Keratinocyte (primary cell): ENCODE measurements around the gene POLDIP2.

Experiments used
- EZH2 ChIP-seq: IDR thresholded peaks from one replicate; pipeline ENCODE4 v1.6.1; 2012; ENCODE audit warnings: inconsistent platforms, mild to moderate bottlenecking, low read length, moderate library complexity
- TF ChIP-seq, protein P1 (sequence below), 3 experiments: IDR thresholded peaks in 1 of 3; conservative IDR thresholded peaks in 1 of 3; optimal IDR thresholded peaks in 1 of 3; 2 replicates in 2 of 3; 3 replicates in 1 of 3; pipeline versions ENCODE3 to v1.5.1; 2011; ENCODE audit warnings: low read length in 3 of 3, mild to moderate bottlenecking in 3 of 3, moderate library complexity in 2 of 3, control low read depth in 1 of 3, inconsistent platforms in 1 of 3; ENCODE audit not compliant: insufficient read depth in 2 of 3; ENCODE audit errors: extremely low read depth in 1 of 3

DNA sequence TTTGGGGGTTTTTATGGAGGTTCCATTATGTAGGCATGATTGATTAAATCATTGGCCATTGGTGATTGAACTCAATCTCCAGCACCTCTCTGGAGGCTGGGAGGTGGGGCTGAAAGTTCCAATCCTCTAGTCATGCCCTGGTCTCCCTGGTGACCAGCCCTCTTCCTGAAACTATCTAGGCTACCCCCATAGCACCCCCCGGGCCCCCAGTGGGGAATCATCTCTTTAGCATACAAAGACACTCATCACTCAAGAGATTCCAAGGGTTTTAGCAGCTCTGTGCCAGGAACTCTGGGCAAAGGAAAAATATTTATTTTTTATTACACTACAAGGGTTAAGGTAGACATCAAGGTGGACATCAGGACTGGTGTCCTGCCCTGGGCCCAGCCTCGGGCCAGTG lies 38.1 kb upstream of the POLDIP2 start:
- TF ChIP-seq, protein P1, sequence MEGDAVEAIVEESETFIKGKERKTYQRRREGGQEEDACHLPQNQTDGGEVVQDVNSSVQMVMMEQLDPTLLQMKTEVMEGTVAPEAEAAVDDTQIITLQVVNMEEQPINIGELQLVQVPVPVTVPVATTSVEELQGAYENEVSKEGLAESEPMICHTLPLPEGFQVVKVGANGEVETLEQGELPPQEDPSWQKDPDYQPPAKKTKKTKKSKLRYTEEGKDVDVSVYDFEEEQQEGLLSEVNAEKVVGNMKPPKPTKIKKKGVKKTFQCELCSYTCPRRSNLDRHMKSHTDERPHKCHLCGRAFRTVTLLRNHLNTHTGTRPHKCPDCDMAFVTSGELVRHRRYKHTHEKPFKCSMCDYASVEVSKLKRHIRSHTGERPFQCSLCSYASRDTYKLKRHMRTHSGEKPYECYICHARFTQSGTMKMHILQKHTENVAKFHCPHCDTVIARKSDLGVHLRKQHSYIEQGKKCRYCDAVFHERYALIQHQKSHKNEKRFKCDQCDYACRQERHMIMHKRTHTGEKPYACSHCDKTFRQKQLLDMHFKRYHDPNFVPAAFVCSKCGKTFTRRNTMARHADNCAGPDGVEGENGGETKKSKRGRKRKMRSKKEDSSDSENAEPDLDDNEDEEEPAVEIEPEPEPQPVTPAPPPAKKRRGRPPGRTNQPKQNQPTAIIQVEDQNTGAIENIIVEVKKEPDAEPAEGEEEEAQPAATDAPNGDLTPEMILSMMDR (optimal IDR thresholded peaks at IDR 0.05 in 1 of 3, IDR thresholded peaks at IDR 0.05 in 1 of 3, conservative IDR thresholded peaks at IDR 0.05 in 1 of 3; ENCODE audit: extremely low read depth in 1 of 3, insufficient read depth in 2 of 3, low read length in 3 of 3): no peak
- TF ChIP-seq EZH2: no peak
